COR-L47 (cell line): ENCODE measurements around the gene PRPF6.
"Not testable (repeated sequence)": the region's sequence is repeated elsewhere in the genome, so short reads cannot be mapped to it uniquely, and the experiment has no call there.

Source experiments
- DNase-seq: peaks from one replicate; lab custom pipeline; 2025; lab: John Stamatoyannopoulos, UW

PRPF6 gene

DNA sequence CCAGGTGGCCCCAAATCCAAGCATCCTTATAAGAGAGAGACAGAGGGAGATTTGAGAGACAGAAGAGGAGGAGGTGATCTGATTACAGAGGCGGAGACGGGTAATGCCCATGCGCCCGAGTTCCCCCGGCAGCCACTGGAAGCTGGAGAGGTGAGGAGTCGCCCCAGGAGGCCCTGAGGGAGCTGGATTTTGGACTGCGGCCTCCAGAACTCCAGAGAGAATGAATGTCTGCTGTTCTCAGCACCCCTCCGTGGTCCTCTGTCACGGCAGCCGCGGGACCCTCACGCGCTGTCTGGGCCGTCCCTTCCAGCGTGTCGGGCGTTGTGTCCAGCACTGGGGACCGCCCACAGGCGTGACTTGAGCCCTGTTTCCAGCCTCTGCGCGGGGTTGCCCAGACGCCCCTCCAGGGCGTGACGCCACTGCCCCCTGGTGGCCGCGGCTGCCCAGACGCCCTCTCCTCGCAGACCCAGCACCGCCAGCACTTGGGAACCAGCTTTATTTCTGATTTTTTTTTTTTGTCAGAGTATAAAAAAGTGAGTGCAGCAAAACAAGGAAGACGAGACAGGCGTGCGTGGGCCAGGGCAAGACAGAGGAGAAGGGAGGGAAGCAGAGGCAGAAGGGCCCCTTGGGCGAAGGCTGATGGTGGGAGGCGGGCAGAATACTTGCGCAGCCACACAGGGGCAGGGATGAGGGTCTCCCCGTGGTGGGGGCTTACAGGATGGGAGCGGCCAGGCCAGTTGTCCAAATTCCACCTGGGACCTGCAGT, 7.1 kb upstream of the PRPF6 start:
- peak; percentile 75 for DNase-seq

DNA sequence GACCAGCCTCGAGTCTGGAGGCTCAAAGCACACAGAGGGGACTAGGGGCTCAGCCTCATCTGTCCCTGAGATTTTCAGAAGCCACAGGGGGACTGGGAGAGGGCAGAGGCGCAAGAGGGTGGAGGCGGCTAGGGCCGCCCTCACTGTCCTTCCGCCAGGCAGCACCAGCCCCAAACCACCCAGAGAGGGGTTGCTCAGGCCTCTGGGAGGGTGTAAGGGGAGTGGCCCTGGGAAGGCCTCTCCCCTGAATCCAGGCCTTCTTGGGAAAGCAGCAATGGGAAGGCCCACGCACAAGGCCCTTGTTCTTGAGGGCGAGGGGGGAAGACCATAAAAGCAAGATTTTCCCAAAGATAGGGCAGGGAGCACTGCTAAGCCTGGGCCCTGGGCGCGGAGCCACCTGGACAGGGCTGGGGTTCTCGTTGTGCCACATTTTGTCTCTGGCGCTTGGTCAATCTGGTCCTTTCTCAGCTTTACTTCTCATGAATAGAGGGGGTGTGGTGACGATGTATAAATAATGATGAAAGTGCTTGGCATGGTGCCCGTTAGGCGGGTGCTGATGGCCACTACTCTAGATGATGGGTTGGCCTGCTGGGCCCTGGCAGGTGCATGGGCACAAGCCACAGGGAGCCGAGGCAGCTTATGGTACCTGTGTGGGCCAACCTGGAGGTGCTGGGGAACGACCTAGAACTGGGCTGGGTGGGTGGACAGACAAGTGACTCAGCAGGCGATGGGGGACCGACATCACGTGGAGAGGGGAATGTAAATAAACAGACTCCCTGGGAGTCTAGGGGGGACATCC, 6.3 kb upstream of the PRPF6 start:
- peak; percentile 99 for DNase-seq

DNA sequence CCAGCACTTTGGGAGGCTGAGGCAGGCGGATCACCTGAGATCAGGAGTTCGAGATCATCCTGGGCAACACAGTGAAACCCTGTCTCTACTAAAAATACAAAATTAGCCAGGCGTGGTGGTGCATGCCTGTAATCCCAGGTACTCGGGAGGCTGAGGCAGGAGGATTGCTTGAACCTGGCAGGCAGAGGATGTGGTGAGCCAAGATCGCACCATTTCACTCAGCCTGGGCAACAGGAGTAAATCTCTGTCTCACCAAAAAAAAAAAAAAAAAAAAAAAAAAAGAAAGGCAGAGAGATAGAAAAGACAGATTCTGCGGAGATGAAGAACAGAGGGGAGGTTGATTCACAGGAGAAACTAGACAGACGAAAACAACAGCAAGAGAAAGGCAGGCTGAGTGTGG, 4.4 kb upstream of the PRPF6 start:
- not testable (repeated sequence) for DNase-seq

DNA sequence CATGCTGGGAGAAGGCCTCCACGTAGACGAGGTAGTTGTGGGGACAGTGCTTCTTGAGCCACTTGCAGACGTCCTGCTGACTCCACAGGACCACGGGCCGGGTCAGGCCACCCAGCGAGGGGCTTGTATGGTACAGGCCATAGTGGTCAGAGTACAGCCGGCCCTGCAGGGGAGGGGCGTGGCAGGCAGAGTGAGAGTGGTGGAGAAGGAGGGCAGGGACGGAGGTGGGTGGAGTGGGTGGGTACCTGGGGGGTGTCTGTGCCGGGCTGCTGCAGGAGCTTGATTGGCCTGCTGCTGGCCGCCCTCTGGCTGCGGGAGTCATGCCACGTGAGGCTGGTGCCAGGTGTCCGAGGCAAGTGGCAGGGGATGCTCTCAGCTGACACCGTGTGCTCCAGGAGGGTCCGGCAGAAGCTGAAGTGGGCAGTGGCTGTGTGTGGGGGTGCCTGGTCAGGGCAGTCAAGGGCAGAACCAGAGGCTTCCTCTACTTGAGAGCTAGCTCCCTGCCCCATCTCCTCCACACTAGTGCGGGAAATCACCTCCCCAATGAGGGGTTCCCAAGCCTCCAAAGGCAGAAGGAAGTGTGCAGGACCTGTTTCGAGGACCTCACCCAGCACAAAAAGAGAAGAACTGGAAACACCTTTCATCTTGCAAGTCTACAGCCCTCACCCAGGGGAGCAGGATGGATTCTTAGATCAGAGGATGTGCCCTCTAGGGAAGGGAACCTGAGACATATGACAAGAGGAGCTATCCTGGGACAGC, 3.8 kb upstream of the PRPF6 start:
- DNase-seq: no peak

DNA sequence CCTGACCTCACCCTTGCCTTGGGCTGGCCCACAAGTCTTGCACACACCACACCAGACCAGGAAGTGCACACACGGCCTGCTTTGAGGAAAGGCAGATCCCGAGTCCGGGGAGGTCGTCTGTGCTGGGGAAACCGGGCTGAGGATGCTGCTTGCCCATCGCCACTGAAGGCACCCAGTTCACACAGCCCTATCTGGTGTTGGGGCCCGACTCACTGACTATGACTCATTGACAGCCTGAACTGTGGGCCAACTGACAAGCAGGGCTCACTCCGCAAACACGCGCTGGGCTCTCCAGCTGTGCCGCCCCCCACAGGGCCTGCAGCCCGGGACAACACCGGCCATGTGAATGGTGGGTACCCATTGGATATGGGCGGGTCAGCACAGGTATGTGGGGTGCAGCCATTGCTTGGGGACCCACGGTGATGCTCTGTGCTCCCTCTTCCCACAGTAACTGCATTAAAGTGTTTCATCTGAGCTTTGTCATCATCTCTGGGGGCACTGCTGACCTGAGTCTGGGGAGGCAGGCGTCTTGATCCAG, 3.1 kb upstream of the PRPF6 start:
- DNase-seq: no peak

DNA sequence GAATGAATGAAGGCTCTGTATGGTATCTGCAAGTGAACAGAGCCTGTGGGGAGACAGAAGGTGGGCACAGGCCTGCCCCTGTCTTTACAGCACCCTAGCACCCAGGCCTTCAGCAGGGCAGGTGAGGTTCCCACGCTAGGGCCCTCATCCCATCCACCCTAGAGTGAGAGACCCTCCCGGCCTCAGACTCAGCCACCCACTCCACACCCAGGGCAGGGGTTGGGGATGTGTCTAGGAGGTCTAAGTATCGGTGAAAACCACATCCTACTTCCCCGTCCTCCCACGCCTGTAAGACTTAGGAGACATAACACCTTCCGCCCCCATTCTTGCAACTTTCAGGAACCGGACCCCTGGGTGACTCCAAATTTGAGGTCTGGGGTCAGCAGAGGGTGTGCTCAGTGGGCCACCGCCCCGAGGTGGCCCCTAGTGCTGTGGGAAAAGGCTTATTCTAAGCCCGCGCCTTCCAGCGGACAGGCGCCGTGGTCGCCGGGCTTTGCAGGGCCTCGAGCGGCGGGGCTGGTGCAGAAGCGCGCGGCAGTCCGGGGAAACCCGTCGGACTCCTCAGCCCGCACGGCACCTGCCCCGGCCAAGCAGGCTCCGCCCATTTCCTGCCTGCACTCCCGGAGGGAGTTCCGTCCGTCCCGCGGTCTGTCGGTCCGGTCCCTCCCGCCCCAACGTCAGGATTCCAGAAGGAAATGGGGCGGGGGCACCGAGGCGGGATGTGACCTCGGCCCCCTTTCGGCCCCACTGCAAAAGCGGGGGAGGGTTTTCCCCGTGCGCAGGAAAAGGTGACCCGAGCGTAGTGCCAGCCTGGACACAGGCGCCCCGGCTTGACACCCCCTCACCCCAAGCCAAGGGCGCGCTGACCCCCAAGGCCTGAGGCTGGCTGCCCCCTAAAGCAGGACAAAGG, 2.4 kb upstream of the PRPF6 start:
- DNase-seq: peak; percentile 65

DNA sequence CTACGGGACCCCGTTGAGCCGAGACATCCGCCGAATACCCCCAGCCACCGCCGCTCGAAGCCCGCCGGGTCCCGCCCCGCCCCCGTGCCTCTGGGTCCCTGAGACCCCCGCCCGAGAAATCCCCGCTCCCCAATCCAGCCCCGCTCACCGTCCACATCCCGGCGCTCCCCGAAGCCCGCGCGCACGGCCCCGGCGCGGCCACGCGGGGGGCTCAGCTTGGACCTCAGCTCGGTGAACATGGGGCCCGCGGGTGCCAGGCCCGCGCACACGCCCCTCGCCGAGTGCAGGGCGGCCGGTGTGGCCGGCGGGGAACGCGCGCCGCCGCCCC, 1.7 kb upstream of the PRPF6 start:
- no peak for DNase-seq

DNA sequence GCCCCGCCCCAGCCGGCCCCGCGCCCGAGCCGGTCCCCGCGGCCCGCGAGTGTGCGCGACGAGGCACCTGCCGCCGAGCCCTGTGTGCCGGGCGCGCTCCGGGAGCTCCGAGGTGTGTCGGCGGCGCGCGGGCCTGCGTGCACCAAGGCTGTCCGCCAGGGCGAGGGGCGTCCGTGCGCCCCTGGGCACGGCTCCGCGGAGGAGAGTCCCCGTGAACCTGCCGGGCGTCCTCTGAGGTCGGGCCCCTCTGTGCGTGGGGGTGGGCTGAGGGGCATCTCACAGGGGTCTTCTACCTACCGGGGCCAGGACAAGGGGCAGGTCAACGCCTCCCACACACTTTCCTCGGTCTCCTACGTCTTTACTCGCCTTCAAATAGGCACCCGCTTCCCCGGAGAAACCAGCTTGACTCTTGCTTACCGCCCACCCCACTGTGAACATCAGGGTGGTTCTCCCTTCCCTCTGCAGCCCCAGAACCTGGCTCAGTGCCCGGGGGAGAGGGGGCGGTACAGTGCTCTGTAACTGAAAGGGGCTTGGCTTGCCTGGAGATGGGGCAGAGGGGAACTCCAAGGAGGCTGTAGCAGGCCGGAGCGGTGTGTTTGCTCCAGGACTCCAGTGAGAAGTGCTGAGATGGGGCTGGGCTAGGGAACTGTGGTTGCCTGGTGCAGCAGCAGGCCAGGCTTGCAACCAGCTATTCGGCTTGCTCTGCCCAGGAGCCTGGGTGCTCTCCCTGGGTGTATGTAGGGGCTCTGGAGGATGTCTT, 1.2 kb upstream of the PRPF6 start, which contains the start of gene SAMD10:
TSS of gene SAMD10 (minus strand) at position 86 of the 760 bp plus-strand sequence. CDS start 175 bp downstream, outside the sequence.
- peak; percentile 79 for DNase-seq

DNA sequence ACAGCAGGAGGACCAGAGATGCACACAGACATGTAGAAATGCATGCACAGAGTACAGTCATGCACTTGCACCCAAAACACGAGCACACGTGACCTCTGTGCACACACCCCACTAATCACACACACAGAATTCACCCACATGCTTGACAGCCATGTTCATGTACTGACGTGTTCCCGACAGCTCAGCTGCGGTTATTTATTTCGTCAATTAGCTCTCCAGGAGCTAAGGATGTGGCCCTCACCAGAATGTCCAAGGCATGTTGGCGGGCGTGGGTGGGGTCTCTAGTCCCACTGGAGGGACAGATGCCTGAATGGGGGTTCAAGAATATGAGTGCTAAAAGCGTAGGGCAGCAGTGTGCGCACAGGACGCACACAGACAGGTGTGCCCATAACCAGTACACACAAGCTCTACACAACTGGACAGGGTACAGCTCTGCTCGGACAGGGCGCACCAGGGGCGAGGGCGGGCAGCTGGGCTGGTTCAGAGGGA, 571 bp upstream of the PRPF6 start:
- no peak for DNase-seq

DNA sequence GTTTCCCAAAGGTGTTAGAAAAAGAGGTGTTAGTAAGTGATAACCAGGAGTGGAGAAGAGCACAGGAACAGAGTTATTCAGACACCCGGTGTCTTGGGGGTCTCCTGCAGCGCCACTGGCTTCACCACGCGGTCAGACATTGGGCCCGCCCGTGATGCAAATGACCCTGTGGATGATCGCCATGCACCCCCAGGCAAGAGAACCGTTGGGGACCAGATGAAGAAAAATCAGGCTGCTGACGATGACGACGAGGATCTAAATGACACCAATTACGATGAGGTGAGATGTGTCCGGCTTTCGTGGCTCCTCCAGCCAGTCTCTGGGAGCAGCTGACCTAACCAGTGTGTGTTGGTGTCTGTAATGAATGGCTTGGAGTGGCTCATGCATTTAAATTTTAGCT, 2.0 kb downstream of the PRPF6 start:
- DNase-seq: no peak

DNA sequence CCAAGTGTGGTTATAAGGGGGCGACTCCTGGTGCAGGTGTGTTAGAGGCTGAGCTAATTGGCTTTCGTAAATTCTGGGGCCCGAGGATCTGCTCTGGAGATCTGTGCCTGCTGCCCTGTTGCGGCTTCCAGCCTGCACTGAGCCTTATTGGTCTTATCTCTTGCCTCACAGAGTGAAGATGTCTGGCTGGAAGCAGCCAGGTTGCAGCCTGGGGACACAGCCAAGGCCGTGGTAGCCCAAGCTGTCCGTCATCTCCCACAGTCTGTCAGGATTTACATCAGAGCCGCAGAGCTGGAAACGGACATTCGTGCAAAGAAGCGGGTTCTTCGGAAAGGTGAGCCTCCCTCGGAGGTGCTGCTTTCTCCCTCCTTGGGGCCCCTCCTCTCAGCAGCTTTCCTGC, 20.0 kb downstream of the PRPF6 start:
- no peak for DNase-seq

DNA sequence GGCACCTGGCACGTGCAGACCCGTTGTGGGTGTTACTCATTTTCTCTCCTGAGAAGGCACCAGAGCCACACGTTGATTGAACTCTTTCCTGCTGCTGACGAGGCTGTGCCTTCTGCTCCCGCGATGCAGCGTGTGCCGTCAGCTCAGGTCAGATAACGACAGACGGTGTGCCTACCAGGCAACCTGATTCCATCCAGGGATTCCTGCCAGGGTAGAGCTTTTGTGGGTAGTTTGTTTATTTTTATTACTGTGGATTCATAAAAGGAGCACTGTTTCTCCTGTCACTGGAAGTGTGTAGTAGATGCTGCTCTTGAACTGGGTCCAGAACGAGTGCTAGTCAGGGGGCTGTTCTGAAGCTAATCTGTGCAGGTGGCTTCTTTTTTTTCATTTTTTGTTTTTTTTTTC, 20.7 kb downstream of the PRPF6 start:
- DNase-seq: peak; percentile 9

DNA sequence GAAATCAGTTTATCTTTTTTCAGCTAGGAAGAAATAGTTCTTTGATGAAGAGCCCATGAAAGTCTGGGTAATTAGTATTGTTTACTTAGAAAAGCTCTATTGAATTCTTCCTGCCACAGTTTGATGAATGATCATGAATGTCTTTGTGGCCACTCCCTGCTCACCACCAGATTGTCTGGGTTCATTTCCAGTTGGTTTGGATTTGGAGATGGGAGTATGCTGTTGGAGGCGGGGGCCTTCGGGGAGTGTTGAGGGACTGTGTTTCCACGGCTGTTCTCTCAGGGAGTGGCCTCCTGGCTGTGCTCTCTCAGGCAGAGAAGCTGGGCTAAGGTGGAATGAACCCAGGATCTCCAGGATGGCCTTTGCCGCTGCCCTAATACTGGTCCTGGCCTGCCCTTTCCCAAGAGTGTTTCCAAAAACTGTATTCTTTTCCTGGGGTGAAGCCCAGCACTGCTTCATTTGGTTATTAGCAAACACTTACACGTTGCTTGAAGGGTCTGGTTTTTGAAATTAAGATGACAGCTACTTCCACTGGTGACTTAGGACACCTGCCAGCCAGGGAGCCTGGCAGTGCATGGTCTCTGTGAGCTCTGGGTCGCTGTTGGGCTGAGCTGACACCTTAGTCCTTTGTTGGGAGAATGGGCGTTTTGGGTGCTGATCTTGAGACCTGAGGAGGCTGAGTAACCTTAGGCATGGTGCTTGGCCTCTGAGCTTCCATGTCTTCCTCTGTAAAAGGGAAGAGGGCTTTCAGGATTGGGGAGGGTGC, 23.2 kb downstream of the PRPF6 start:
- peak; percentile 63 for DNase-seq

DNA sequence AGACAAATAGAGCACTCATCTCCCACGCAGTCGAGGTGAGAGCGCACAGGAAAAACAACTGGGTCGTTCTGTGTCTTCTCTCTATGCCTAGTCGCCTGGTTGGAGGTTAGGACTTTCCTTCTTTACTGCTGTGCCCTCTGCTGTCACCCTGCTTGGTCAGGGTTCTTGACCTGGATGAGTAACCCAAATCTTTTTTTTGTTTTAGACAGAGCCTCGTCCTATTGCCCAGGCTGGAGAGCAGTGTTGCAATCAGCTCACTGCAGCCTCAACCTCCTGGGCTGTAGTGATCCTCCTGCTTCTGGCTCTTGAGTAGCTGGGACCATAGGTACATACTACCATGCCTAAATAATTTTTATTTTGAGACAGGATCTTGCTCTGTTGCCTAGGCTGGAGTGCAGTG, 24.5 kb downstream of the PRPF6 start:
- DNase-seq: no peak

DNA sequence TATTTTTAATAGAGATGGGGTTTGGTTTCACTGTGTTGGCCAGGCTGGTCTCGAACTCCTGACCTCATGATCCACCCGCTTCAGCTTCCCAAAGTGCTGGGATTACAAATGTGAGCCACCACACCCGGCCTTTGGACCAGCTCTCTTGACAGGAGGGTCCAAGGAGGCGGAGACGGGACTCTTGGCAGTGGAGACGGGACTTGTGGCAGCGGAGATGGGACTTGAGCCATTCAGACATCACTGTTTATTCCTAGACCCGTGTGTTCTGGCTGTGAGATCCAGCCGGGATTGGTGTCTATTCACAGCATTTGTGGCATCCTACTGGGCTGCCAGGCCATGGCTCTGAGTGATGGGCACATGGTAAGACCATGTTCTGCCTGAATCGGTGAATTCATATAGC, 25.6 kb downstream of the PRPF6 start:
- DNase-seq: no peak

DNA sequence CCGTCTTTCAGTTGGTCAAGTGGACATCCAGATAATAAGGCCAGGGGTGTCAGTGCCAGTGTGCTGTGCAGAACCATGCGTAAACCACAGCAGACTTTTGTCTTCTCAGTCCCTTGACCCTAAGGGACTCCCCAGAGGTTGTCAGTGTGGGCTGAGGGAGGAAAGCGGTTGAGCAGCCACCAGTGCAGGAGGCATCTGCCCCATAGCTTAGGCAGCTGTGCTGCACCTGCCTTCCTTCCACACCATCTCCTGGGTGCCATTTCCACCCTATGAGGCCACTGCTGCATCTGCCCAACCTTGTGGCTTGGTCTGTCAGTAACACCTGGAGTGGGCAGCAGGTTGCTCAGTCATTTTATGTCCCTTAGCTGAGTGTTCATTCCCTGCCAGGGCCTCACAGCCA, 26.0 kb downstream of the PRPF6 start:
- peak; percentile 23 for DNase-seq

DNA sequence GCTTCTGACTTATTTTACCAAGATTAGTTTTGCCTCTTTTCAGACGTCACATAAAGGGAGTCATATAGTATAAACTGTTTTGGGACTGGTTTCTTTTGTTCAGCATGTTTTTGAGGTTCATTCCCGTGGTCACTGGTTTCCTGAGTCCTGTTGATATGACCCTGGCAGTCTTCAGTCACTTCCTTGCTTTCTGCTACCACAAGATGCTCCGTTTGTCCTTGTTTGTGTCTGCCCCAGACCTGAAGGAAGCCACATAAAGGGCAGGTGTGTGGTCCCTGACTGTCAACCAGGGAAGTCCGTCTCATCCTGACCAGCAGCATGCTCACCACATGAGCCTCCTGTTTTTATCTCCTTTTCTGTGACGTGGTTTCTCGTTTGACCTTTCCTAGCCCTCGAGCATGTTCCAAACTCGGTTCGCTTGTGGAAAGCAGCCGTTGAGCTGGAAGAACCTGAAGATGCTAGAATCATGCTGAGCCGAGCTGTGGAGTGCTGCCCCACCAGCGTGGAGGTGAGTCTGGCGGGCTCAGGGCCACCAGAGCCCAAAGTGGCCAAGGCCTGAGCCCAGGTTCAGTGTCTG, 29.0 kb downstream of the PRPF6 start:
- DNase-seq: no peak

DNA sequence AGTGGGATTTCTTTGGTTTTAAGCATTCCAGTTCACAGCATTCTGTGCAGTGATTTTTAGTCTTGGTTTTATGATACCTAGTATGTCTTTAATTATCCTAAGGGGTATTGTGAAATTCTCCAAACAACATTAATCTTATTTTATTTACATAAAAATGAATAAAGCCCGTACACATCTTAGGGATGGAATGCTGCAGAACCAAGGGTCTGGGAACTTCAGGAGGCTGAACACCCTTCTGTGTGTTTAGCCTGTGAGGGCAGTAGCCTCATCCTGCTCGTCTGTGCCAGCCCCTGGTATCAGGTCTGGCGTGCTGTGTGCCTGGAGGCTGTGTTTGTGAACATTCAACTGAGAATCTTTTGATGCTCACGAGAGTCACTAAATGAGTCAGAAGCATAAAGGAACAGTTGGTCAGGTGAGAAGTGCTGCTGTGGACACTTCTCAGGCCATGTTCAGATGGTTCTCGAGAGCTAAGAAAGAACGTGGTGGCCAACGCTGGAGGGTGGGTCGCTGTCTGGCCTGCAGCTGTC, 29.8 kb downstream of the PRPF6 start:
- DNase-seq: no peak

DNA sequence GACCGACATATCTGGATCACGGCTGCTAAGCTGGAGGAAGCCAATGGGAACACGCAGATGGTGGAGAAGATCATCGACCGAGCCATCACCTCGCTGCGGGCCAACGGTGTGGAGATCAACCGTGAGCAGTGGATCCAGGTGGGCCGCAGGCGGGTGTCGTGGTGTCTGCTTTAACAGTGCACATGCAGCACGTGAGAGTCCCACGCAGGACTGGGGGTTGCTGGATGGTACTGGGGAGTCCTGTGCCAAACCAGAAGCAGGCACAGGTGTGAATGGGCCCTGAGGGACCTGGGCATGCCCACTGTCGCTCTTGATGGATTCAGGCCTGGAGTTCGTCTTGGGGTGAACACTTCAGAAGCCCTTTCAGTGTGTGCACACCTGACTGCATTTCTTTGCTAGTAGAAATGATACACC, 30.4 kb downstream of the PRPF6 start:
- DNase-seq: no peak
